Measurements from ENCODE around the gene RINT1. TPM values are rescaled to one million over a fixed set of nuclear protein-coding genes. Genes with fewer than 3 reads are reported as not detected.
A peak's percentile ranks its signal among the peaks of the same experiment; 100 is the strongest.

Gene RINT1
- total and polyA plus RNA-seq, 7 experiments from 2014 or later = 16.0 to 31.8 (median 25.1) TPM

DNA sequence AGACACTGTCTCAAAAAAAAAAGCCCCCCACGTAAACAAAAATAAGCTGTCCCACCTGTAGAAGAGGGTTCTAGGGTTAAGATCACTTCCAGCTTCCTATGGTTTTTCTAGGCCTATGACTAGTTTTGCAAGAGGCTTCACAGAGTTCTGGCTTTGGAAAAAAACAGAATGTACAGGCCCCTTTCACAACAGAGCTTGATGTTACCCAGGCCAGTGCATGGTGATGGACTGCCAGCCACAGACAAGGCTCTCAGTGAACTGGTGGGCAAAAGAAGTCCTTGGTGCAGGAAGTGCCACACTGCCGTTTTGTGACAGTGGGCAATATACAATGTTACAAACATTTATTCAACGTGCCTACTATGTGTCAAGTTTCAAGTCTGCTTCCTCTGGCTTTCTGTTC, 67.5 kb downstream of the RINT1 start:
- H3K4me3 ChIP-seq (ENCODE audit: low read length) = no peak overlapping the region
- no peak for ATAC-seq
- POLR2A ChIA-PET = no interaction called here
- H3K27me3 ChIP-seq (ENCODE audit: control insufficient read depth in 2 of 2, insufficient read depth in 2 of 2, low read length in 2 of 2) = no peaks in the 10 kb centered on the region
- H3K36me3 ChIP-seq (ENCODE audit: control insufficient read depth in 2 of 3, insufficient read depth in 3 of 3, low read length in 3 of 3) = no peaks in the 10 kb centered on the region
- intact Hi-C loops (cut with micrococcal nuclease) = no loop called here
- H3K4me3 Mint-ChIP-seq = no peak overlapping the region
- H3K9me3 Mint-ChIP-seq = no peaks in the 10 kb centered on the region
- peaks cover 0 to 6% (median 0%) of the 10 kb centered on the region in 7 donors for H3K4me1 Mint-ChIP-seq
- H3K4me1 ChIP-seq (ENCODE audit: control insufficient read depth in 2 of 2, insufficient read depth in 2 of 2, low read length in 2 of 2) = no peaks in the 10 kb centered on the region
- H3K36me3 Mint-ChIP-seq = no peaks in the 10 kb centered on the region
- DNase-seq = no peak
- no peak overlapping the region for H3K27ac ChIP-seq (ENCODE audit: low read depth, low read length)
- H3K9me3 ChIP-seq (ENCODE audit: control insufficient read depth in 2 of 3, low read length in 3 of 3) = no peaks in the 10 kb centered on the region
- peaks cover 0 to 21% (median 8%) of the 10 kb centered on the region in 5 donors for H3K27me3 Mint-ChIP-seq
- CTCF ChIA-PET = no interaction called here
- H3K27ac Mint-ChIP-seq = no peak overlapping the region

DNA sequence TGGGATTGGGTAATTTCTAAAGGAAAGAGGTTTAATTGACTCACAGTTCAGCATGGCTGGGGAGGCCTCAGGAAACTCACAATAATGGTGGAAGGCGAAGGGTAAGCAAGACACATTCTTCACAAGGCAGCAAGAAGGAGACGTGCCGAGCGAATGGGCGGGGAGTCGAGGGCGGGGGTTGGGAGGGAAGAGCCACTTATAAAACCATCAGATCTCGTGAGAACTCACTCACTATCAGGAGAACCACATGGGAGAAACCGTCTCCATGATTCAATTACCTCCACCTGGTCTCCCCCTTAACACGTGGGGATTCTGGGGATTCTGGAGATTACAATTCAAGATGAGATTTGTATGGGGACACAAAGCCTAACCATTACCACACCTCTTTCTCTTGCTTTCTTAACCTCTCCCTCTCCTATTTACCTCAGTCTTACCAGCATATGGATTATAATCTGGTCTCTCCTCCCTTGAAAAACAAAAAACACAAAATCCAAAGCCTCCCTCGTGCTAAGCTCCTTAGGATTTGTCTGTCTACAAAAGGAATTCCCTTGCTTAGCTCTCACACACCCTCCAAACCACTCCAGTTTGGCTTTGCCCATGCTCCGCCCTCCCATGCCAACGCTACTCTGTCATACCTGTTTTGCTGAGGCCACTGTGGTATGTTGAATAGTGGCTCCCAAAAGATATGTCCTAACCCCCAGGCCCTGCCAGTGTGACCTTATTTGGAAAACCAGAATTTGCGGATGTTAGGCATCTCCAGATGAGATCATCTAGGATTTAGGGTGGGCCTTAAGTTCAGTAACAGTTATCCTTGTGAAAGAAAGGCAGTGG, 68.9 kb downstream of the RINT1 start:
- Mint-ChIP-seq H3K4me3 (no peak overlapping the region), H3K9me3 (no peaks in the 10 kb centered on the region), H3K36me3 (no peaks in the 10 kb centered on the region), H3K27ac (peak overlapping the region in 1 of 9 donors; percentile 48), H3K4me1 (peaks cover 0 to 6% (median 0%) of the 10 kb centered on the region in 7 donors), H3K27me3 (peaks cover 0 to 19% (median 8%) of the 10 kb centered on the region in 5 donors)
- H3K9me3 ChIP-seq (ENCODE audit: control insufficient read depth in 2 of 3, low read length in 3 of 3) = no peaks in the 10 kb centered on the region
- H3K4me1 ChIP-seq (ENCODE audit: control insufficient read depth in 2 of 2, insufficient read depth in 2 of 2, low read length in 2 of 2) = no peaks in the 10 kb centered on the region
- H3K36me3 ChIP-seq (ENCODE audit: control insufficient read depth in 2 of 3, insufficient read depth in 3 of 3, low read length in 3 of 3) = no peaks in the 10 kb centered on the region
- H3K27ac ChIP-seq (ENCODE audit: low read depth, low read length) = no peak overlapping the region
- H3K27me3 ChIP-seq (ENCODE audit: control insufficient read depth in 2 of 2, insufficient read depth in 2 of 2, low read length in 2 of 2) = no peaks in the 10 kb centered on the region
- intact Hi-C loops (cut with micrococcal nuclease) = no loop called here
- H3K4me3 ChIP-seq (ENCODE audit: low read length) = no peak overlapping the region
- DNase-seq (no peak), ATAC-seq (no peak)
- ChIA-PET CTCF (no interaction called here), POLR2A (interaction anchor here (0.7 kb wide), 1 partner anchor 1921 kb away, joined by 3 read pairs; no protein-coding TSS in a partner anchor)

DNA sequence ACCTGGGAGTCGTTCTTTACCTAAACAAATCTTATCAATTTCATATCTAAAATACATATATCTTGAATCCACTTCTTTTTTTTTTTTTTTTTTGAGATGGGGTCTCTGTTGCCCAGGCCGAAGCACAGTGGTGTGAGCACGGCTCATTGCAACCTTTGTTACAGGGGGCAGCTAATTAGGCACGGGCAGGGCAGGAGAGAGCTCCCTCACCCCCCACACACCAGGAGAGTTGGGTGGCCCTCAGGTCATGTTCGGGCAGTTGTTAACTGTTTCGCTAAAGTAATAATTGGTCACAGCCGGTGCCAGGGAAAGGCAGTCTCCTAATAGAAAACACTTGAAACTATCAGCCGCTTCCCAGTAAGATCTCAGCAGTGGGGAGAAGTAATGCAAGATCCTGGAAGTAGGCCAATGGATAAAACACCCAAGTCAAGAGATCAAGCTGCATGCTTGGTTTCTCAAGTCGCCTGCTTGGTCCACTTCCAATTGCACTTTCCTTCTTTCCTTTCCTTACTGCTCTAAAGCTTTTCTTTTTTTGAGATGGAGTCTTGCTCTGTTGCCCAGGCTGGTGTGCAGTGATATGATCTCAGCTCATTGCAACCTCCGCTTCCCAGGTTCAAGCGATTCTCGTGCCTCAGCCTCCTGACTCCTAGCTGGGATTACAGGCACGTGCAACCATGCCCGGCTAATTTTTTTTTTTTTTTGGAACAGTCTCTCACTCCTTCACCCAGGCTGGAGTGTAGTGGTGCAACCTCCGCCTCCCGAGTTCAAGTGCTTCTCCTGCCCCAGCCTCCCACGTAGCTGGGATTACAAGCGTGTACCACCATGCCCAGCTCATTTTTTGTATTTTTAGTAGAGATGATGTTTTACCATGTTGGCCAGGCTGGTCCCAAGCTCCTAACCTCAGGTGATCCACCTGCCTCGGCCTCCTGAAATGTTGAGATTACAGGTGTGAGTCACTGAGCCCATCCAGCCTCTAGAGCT, 70.6 kb downstream of the RINT1 start:
- H3K27me3 ChIP-seq (ENCODE audit: control insufficient read depth in 2 of 2, insufficient read depth in 2 of 2, low read length in 2 of 2) = no peaks in the 10 kb centered on the region
- Mint-ChIP-seq H3K4me3 (no peak overlapping the region), H3K9me3 (no peaks in the 10 kb centered on the region), H3K27ac (peak overlapping the region in 1 of 9 donors; percentile 44), H3K27me3 (peaks cover 0 to 12% (median 8%) of the 10 kb centered on the region in 5 donors), H3K4me1 (peaks cover 0 to 6% (median 0%) of the 10 kb centered on the region in 7 donors), H3K36me3 (peaks cover 0 to 9% (median 4%) of the 10 kb centered on the region in 5 donors)
- intact Hi-C loops (cut with micrococcal nuclease) = no loop called here
- ATAC-seq (no peak), DNase-seq (no peak)
- H3K4me1 ChIP-seq (ENCODE audit: control insufficient read depth in 2 of 2, insufficient read depth in 2 of 2, low read length in 2 of 2) = no peaks in the 10 kb centered on the region
- no peaks in the 10 kb centered on the region for H3K9me3 ChIP-seq (ENCODE audit: control insufficient read depth in 2 of 3, low read length in 3 of 3)
- no peak overlapping the region for H3K4me3 ChIP-seq (ENCODE audit: low read length)
- ChIA-PET CTCF (interaction anchor here (0.6 kb wide), 1 partner anchor 622 kb away, joined by 3 read pairs; no protein-coding TSS in a partner anchor), POLR2A (no interaction called here)
- H3K27ac ChIP-seq (ENCODE audit: low read depth, low read length) = no peak overlapping the region
- peaks cover 0 to 3% (median 0%) of the 10 kb centered on the region in 3 experiments for H3K36me3 ChIP-seq (ENCODE audit: control insufficient read depth in 2 of 3, insufficient read depth in 3 of 3, low read length in 3 of 3)

DNA sequence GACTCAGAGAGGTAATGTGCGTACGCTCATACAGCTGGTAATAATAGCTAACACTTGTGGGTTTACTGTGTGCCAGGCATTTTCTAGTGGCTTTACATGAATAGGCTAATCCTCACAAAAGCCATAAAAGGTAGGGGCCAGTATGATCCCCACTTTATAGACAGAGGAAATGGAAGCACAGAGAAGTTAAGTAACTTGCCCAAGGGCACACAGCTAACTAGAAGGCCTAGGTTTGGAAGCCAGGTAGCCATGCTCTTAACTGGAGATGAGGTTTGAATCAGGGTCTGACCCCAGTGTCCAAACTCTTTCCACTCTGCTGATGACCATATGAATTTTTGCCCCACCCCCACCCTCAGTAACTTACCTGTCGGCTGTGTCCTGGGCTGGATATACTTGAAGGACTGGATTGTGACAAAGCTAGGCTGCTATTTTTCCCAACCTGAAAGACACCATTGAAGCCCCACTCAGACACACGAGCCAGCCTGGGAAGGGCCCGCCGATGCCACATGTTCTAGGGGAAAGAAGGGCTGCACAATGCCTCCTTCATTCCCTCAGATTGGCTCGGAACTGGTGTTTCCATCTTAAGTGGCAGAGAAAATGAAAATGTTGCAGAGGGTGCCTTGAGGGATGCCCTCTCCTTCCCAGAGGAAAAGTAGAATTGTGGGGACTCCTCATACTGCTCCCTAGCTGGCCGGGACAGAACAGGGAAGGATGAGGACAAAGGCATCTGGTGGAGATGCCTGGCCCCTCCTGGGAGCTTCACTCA, 78.3 kb downstream of the RINT1 start:
- POLR2A ChIA-PET = no interaction called here
- Mint-ChIP-seq H3K27ac (peak overlapping the region in 1 of 9 donors; percentile 21), H3K4me3 (no peak overlapping the region), H3K4me1 (no peaks in the 10 kb centered on the region), H3K36me3 (peaks cover 0 to 49% (median 25%) of the 10 kb centered on the region in 5 donors), H3K9me3 (no peaks in the 10 kb centered on the region), H3K27me3 (no peaks in the 10 kb centered on the region)
- Histone ChIP-seq H3K27me3 (ENCODE audit: control insufficient read depth in 2 of 2, insufficient read depth in 2 of 2, low read length in 2 of 2) (no peaks in the 10 kb centered on the region), H3K36me3 (ENCODE audit: control insufficient read depth in 2 of 3, insufficient read depth in 3 of 3, low read length in 3 of 3) (peaks cover 0 to 39% (median 6%) of the 10 kb centered on the region in 3 experiments), H3K4me1 (ENCODE audit: control insufficient read depth in 2 of 2, insufficient read depth in 2 of 2, low read length in 2 of 2) (no peaks in the 10 kb centered on the region), H3K9me3 (ENCODE audit: control insufficient read depth in 2 of 3, low read length in 3 of 3) (no peaks in the 10 kb centered on the region), H3K4me3 (ENCODE audit: low read length) (no peak overlapping the region), H3K27ac (ENCODE audit: low read depth, low read length) (no peak overlapping the region)
- intact Hi-C loops (cut with micrococcal nuclease) = no loop called here
- no peak for ATAC-seq
- DNase-seq = no peak
- CTCF ChIA-PET = interaction anchor here (0.6 to 1.0 kb wide), 2 partner anchors 545 to 596 kb away, joined by 3 read pairs; no protein-coding TSS in a partner anchor

DNA sequence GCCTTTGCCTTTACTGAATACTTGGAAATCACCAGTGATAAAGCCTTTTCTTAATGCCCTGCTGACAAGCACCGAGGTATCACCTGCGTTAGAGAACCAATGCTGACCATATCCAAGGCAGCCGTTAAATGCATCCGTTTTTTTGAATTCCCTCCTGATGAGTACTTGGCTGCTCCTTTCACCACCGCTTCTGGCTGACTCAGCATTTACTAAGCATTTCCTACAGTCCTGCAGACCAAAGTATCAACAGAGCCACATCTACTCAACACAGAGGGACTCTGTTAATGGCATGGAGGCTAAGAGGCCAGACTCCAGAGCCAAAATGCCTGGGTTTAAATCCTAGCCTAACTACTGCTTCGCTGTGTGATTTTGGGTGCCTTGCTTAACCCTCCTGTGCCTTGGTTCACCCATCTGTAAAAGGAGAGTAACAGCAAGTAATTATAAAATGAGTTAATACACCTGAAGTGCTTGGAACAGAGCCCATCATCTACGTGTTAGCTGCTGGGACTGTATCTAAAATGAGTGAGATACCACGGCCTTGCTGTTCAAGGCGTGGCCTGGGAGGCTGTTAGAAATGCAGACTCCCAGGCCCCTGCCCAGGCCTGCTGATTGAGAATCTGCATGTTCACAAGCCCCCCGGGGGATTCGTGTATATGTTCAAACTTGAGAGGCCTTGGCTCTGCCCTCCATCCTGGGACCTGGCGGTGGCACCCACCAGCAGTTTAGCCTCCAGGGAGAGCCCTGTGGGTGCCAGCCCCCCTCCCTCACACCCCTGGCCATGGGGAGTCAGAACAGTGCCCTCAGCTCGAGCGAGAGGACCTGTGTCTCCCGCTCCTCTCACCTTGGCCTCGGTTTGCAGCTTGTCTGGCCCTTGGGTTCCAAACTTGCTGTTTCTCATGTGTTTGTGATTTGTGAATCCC, 80.1 kb downstream of the RINT1 start:
- Mint-ChIP-seq H3K27me3 (no peaks in the 10 kb centered on the region), H3K4me1 (no peaks in the 10 kb centered on the region), H3K9me3 (peaks cover 0 to 2% (median 0%) of the 10 kb centered on the region in 11 donors), H3K27ac (no peak overlapping the region), H3K36me3 (peaks cover 0 to 56% (median 26%) of the 10 kb centered on the region in 5 donors), H3K4me3 (no peak overlapping the region)
- ChIA-PET CTCF (no interaction called here), POLR2A (no interaction called here)
- no peaks in the 10 kb centered on the region for H3K27me3 ChIP-seq (ENCODE audit: control insufficient read depth in 2 of 2, insufficient read depth in 2 of 2, low read length in 2 of 2)
- no peaks in the 10 kb centered on the region for H3K4me1 ChIP-seq (ENCODE audit: control insufficient read depth in 2 of 2, insufficient read depth in 2 of 2, low read length in 2 of 2)
- H3K36me3 ChIP-seq (ENCODE audit: control insufficient read depth in 2 of 3, insufficient read depth in 3 of 3, low read length in 3 of 3) = peaks cover 6 to 55% (median 6%) of the 10 kb centered on the region in 3 experiments
- no peak for ATAC-seq
- intact Hi-C loops (cut with micrococcal nuclease) = no loop called here
- no peak overlapping the region for H3K4me3 ChIP-seq (ENCODE audit: low read length)
- no peaks in the 10 kb centered on the region for H3K9me3 ChIP-seq (ENCODE audit: control insufficient read depth in 2 of 3, low read length in 3 of 3)
- no peak overlapping the region for H3K27ac ChIP-seq (ENCODE audit: low read depth, low read length)
- DNase-seq = no peak

All from naive thymus-derived CD4-positive, alpha-beta T cell (primary cell).